ENCODE results near the gene TNFRSF11A. TPM values are rescaled to one million over a fixed set of nuclear protein-coding genes. Genes with fewer than 3 reads are reported as not detected.

TNFRSF11A gene
- total RNA-seq, 2 experiments from 2014 or later, result 1.7 TPM

DNA sequence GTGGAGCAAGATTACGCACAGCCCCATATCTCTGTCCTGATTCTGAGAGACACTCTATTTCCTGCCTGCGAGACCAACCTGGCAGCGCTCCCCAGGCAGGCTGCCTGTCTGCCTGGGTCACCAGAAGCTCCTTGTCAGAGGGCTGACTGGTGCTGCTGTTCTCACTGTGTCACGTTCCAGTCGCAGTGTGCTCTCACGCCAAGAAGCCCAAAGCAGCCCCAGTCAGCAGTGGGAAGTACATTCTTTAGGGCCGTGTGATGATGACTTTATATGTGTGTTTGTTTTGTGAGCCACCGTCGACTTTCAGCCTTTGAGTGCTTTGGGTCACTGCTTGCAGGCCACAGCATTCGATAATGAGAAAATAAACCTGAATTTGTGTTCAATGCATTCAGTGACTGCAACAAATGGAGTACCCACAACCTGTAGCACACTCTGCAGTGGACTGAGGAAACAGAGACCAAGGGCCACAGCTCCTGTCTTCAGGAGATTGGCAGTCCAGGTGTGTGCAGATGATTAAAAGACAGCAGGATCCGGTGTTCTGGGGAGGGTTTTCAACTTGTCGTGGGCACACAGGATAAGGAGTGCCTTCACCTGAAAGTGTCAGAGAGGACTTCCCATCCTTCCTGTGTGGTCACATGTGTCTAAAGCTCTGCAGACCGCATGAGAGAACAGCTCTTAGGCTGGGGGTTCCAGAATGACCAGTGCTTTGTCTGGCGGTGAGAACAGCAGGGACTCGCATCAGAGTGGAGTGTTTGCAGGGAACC, 4.8 kb downstream of the TNFRSF11A start:
- H3K4me1 ChIP-seq (ENCODE audit: insufficient read depth, low read length), result peaks cover 38% of the 10 kb centered on the region
- Mint-ChIP-seq H3K4me3 (peak overlapping the region; percentile 34), H3K9me3 (no peaks in the 10 kb centered on the region), H3K27ac (no peak overlapping the region), H3K27me3 (peaks cover 79% of the 10 kb centered on the region), H3K4me1 (ENCODE audit: low read depth) (peaks cover 38% of the 10 kb centered on the region), H3K36me3 (ENCODE audit: low read depth) (no peaks in the 10 kb centered on the region)
- ATAC-seq (ENCODE audit: poor library complexity) (peak; percentile 65), DNase-seq (peak in 8 of 14 experiments; percentile 15 to 54 (median 25))
- H3K27ac ChIP-seq (ENCODE audit: low read depth in 1 of 2, low read length in 2 of 2), result no peak overlapping the region
- intact Hi-C loops (cut with DNase I, micrococcal nuclease), result loop anchor here in 1 of 2 experiments (5.0 kb wide), 2 partner anchors 197 to 257 kb away; no protein-coding TSS in a partner anchor
- TF ChIP-seq, protein P1, sequence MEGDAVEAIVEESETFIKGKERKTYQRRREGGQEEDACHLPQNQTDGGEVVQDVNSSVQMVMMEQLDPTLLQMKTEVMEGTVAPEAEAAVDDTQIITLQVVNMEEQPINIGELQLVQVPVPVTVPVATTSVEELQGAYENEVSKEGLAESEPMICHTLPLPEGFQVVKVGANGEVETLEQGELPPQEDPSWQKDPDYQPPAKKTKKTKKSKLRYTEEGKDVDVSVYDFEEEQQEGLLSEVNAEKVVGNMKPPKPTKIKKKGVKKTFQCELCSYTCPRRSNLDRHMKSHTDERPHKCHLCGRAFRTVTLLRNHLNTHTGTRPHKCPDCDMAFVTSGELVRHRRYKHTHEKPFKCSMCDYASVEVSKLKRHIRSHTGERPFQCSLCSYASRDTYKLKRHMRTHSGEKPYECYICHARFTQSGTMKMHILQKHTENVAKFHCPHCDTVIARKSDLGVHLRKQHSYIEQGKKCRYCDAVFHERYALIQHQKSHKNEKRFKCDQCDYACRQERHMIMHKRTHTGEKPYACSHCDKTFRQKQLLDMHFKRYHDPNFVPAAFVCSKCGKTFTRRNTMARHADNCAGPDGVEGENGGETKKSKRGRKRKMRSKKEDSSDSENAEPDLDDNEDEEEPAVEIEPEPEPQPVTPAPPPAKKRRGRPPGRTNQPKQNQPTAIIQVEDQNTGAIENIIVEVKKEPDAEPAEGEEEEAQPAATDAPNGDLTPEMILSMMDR (IDR thresholded peaks at IDR 0.05), result no peak
- ChIA-PET CTCF (no interaction called here), POLR2A (interaction anchor here (1.3 kb wide), 1 partner anchor 14 kb away, joined by 3 read pairs; no protein-coding TSS in a partner anchor)
- peaks cover 0 to 10% of the 10 kb centered on the region in 2 experiments for H3K9me3 ChIP-seq (ENCODE audit: control insufficient read depth in 1 of 2, insufficient read depth in 1 of 2, low read length in 2 of 2)
- H3K36me3 ChIP-seq (ENCODE audit: insufficient read depth, low read length), result no peaks in the 10 kb centered on the region
- peaks cover 40 to 49% of the 10 kb centered on the region in 2 experiments for H3K27me3 ChIP-seq (ENCODE audit: control insufficient read depth in 1 of 2, insufficient read depth in 2 of 2, low read length in 2 of 2)
- H3K4me3 ChIP-seq (ENCODE audit: low read length), result no peak overlapping the region

DNA sequence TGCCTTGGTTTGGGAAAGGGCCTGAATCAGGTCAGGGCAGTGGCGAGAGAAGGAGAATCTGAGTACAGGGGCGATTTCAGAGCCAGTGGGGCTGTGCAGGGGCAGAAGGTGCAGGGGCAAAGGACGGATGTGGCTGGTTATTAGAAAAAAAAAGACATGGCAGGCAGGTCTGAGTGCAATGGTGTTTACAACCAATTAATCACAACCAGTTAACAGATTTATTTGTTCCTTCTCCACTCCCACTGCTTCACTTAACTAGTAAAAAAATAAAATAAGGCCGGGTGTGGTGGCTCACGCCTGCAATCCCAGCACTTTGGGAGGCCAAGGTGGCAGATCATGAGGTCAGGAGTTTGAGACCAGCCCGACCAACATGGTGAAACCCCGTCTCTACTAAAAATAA, 5.5 kb downstream of the TNFRSF11A start:
- ChIA-PET CTCF (no interaction called here), POLR2A (interaction anchor here (1.3 kb wide), 1 partner anchor 13 kb away, joined by 3 read pairs; no protein-coding TSS in a partner anchor)
- no peaks in the 10 kb centered on the region for H3K36me3 Mint-ChIP-seq (ENCODE audit: low read depth)
- peaks cover 39 to 46% of the 10 kb centered on the region in 2 experiments for H3K27me3 ChIP-seq (ENCODE audit: control insufficient read depth in 1 of 2, insufficient read depth in 2 of 2, low read length in 2 of 2)
- DNase-seq (no peak), ATAC-seq (ENCODE audit: poor library complexity) (no peak)
- H3K27ac Mint-ChIP-seq, result no peak overlapping the region
- H3K36me3 ChIP-seq (ENCODE audit: insufficient read depth, low read length), result no peaks in the 10 kb centered on the region
- no peak overlapping the region for H3K4me3 Mint-ChIP-seq
- H3K4me1 Mint-ChIP-seq (ENCODE audit: low read depth), result peaks cover 38% of the 10 kb centered on the region
- H3K4me3 ChIP-seq (ENCODE audit: low read length), result no peak overlapping the region
- peaks cover 0 to 6% of the 10 kb centered on the region in 2 experiments for H3K9me3 ChIP-seq (ENCODE audit: control insufficient read depth in 1 of 2, insufficient read depth in 1 of 2, low read length in 2 of 2)
- peaks cover 79% of the 10 kb centered on the region for H3K27me3 Mint-ChIP-seq
- H3K9me3 Mint-ChIP-seq, result no peaks in the 10 kb centered on the region
- no peak overlapping the region for H3K27ac ChIP-seq (ENCODE audit: low read depth in 1 of 2, low read length in 2 of 2)
- TF ChIP-seq, protein P1 (IDR thresholded peaks at IDR 0.05), result no peak
- H3K4me1 ChIP-seq (ENCODE audit: insufficient read depth, low read length), result peaks cover 34% of the 10 kb centered on the region
- intact Hi-C loops (cut with DNase I, micrococcal nuclease), result no loop called here

DNA sequence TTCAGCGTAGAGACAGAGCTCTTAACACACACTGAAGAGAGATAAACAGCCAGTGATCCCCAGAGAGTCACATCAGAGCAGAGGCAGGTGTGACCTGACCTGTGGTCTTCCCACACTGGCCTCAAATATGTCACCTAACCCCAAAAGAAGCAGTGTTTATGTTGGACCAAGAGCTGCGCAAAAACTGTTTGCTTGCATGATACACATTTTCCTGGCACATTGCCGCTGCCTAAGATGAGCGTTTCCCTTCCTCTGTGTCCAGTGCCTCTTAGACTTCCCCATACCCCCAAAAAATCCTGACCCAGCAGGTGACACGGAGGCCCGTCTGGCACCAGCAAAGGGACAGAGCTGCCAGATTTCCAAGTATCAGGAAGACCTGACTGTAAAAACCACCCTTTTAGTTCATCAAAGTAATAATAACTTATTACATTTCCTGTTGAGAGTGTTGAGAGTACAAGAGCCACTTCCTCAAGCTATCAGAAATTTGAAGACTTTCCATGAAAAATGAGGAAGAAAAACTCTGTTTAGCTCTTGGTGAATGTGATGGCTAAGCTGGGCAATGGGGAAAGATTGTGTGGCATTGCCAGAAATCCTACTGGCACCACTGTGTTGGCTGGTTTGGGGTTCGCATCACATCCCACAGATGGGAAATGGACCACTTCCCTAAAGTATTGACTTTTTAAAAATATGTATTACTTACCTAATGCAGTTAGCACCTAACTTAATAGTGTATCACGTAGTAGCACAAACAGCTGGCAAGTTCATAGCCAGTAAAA, 6.7 kb downstream of the TNFRSF11A start:
- H3K9me3 Mint-ChIP-seq, result no peaks in the 10 kb centered on the region
- intact Hi-C loops (cut with DNase I, micrococcal nuclease), result no loop called here
- TF ChIP-seq, protein P1 (IDR thresholded peaks at IDR 0.05), result no peak
- ATAC-seq (ENCODE audit: poor library complexity), result no peak
- H3K4me1 Mint-ChIP-seq (ENCODE audit: low read depth), result peaks cover 28% of the 10 kb centered on the region
- Histone ChIP-seq H3K4me1 (ENCODE audit: insufficient read depth, low read length) (peaks cover 22% of the 10 kb centered on the region), H3K36me3 (ENCODE audit: insufficient read depth, low read length) (no peaks in the 10 kb centered on the region), H3K9me3 (ENCODE audit: control insufficient read depth in 1 of 2, insufficient read depth in 1 of 2, low read length in 2 of 2) (no peaks in the 10 kb centered on the region), H3K4me3 (ENCODE audit: low read length) (no peak overlapping the region), H3K27ac (ENCODE audit: low read depth in 1 of 2, low read length in 2 of 2) (no peak overlapping the region), H3K27me3 (ENCODE audit: control insufficient read depth in 1 of 2, insufficient read depth in 2 of 2, low read length in 2 of 2) (peaks cover 28 to 35% of the 10 kb centered on the region in 2 experiments)
- H3K36me3 Mint-ChIP-seq (ENCODE audit: low read depth), result no peaks in the 10 kb centered on the region
- ChIA-PET POLR2A (no interaction called here), CTCF (no interaction called here)
- peaks cover 75% of the 10 kb centered on the region for H3K27me3 Mint-ChIP-seq
- DNase-seq, result no peak
- no peak overlapping the region for H3K4me3 Mint-ChIP-seq
- H3K27ac Mint-ChIP-seq, result no peak overlapping the region

All from CD4-positive, alpha-beta T cell (primary cell).